Measurements from ENCODE around the gene ZNF428.

GRCh38 chr19:43582495-43582894 is 36.9 kb downstream of the ZNF428 start:
- TF ChIP-seq CTCF (conservative IDR thresholded peaks at IDR 0.05; ENCODE audit: low read length) (no peak), EZH2phosphoT487 (IDR thresholded peaks at IDR 0.05; ENCODE audit: borderline replicate concordance, low read depth, low read length) (no peak)
